GM15510 (cell line): Measurements from ENCODE around the gene NAA60.
A peak's percentile ranks its signal among the peaks of the same experiment; 100 is the strongest.

ENCODE experiments used
- POLR2A ChIP-seq: IDR thresholded peaks from 3 replicates; pipeline ENCODE4 v1.6.1; 2011; ENCODE audit warnings: borderline replicate concordance; ENCODE audit not compliant: insufficient read length; ENCODE audit errors: extremely low read depth

Gene NAA60

DNA sequence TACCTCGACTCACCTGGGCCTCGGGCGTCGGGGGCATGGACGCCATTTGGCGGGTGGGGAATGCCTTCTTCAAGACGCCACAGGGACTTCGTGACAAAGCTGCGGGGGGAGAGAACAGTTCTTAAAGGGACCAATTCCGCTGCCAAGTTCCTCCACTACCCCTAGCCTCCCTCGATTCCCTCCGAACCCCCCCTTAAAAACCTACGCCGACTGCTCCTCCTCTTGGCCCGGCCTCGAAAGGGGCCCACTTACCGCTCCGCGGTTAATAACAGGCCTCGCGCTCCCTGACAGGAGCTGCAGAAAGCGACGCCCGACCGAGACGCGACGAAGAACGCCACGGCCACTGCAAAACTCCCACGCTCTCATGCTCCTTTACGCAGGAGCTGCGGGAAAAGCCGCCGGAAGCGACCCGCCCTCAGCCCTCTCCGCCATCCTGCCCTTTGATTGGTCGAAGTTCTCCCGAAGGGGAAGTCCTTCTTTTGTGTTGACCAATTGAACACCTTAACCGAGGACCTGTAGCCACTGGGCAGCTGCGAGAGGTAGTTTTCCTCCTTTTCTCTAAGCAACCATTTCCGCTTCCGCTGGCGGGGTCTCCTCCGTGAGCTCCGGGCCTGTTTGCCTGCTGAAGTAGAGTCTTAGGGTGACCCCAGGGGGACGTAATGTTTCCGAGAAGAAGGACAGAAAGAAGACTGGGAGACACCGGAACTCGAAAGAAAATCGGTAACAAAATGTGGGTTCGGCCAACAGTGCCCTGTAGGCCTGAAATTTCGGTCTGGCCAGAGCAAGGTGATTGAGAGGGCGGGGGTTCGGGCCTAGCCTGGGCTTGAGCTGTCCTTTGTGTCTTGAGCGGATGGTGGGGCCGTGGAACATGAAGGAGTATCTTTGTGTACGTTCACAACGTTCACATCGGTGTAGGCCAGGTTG is at the start of gene NAA60, which contains the start of gene ZNF597:
NAA60 (plus strand) TSS at position 573 of the 924 bp plus-strand sequence. CDS start 32,548 bp downstream, outside the sequence.
ZNF597 (minus strand) TSS at position 397 of the 924 bp plus-strand sequence; CDS start at position 46, 351 bp downstream.
- TF ChIP-seq POLR2A, result peak; percentile 46

GRCh38 chr16:3400446-3400778 is 43.1 kb upstream of the NAA60 start:
- TF ChIP-seq POLR2A, result no peak

GRCh38 chr16:3400779-3401688 is 42.4 kb upstream of the NAA60 start, which contains the start of the genes ZNF174 and ZSCAN32:
TSS of gene ZNF174 (plus strand) at chr16:3401215. CDS start at chr16:3402005, 790 bp downstream.
TSS of gene ZSCAN32 (minus strand) at chr16:3401004. CDS start at chr16:3397557, 3,447 bp downstream.
- TF ChIP-seq POLR2A, result peak; percentile 86

GRCh38 chr16:3401719-3402397 is 41.6 kb upstream of the NAA60 start:
- no peak for TF ChIP-seq POLR2A

DNA sequence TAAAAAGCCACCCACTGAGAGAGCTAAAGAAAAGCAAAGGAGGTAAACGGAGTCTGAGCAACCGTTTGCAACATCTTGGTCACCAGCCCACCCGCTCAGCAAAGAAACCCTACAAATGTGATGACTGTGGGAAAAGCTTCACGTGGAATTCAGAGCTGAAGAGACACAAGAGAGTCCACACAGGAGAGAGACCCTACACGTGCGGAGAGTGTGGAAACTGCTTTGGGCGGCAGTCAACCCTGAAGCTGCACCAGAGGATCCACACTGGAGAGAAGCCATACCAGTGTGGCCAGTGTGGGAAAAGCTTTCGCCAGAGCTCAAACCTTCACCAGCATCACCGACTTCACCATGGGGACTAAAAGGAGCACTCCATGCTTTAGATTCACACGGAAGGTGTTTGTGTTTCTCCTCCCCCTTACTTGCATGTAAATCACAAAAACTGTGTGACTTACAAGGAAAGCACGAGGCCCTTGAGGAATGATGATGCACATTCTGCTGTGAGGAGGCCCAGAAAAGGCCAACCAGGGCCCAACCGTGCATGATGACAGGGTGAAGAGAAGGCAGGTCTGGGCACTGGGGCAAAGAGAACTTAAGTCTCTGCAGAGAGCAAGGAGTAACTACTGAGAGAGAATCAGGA is 34.8 kb upstream of the NAA60 start:
- no peak for TF ChIP-seq POLR2A

- no peak for TF ChIP-seq POLR2A
Measured at GRCh38 chr16:3413730-3414379, 29.6 kb upstream of the NAA60 start.

DNA sequence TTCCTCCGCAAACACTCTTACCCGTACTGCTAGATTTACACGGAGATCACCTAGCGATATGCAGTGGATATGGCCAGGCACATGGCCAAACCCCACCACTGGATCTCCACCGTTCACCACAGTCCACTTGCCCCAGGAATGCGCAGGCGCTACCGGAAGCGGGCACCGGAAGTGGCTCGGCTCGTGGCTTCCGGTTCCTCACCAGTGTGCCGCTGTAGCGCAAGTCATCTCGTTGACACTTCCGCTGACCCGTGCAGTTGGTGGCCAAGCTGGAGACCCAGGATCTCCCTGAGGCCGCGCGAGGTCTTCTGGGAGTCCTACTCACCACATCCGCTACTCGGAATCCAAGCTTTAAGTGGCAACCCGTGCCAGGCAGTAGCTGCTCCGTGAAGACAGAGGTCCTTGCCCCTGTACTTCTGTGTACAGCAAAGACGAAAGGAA is 11.7 kb upstream of the NAA60 start:
- no peak for TF ChIP-seq POLR2A

GRCh38 chr16:3434373-3434772 is 9.1 kb upstream of the NAA60 start:
- no peak for TF ChIP-seq POLR2A

GRCh38 chr16:3439637-3440036 is 3.8 kb upstream of the NAA60 start:
- TF ChIP-seq POLR2A, result no peak

DNA sequence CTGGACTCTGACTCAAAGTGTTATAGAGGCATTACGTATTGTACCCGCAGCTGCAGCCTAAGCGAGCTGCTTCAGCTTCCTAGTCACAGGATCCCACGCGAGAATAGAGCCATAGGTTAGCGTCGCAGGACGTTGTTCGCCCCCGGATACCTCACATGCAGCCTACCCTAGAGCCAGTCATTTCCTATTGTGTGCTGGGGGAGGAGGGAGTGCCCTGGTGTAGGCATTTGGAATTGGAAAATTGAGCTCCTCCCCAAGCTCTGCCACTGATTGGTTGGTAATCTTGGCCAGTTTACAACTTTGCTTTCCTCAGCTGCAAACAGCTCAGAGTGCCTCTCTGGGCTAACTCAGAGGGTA is 530 bp downstream of the NAA60 start:
- TF ChIP-seq POLR2A, result no peak

DNA sequence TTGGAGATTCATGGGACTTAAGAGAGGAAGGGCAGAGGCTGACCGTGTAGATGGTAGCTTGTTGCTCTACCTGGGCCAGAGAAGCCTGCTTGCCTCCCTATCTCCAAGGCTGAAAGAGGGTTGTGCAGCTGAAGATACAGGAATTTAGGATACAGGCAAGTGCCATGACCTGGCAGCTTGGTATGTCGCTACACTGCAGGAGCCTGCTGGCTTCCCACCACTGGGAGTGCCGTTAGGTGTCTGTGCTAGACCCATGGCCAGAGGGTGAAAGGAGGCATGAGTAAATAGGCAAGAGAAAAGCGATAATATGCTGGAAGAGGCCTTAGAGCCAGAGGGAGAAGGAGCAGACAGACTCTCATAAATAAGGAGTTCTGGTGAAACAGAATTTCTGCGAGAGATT is 10.6 kb downstream of the NAA60 start:
- TF ChIP-seq POLR2A, result no peak

DNA sequence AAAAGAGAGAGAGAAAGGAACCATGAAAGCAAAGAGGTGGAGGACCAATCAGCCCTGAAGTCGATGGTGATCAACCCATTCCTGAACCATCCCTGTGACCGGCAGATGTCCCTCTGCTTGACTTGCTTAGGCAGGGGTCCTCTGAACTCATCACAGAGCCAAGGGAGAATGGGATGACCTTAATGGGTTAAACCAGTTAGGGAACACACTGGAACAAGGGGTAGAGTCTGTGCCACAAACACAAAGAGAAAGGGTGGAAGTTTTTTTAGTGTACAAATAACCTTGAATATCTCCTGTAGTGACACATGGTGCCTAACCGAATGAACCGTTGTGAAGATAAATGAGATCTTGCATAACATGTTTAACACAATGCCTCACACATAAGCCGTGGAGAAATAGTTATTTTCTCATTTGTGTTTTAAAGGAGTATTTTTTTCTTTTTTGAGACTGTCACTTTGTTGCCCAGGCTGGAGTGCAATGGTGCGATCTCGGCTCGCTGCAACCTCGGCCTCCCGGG is 11.2 kb downstream of the NAA60 start:
- TF ChIP-seq POLR2A, result no peak
